ENCODE data around the gene PNPLA6. TPM values are rescaled to one million over a fixed set of nuclear protein-coding genes. Genes with fewer than 3 reads are reported as not detected.

Gene PNPLA6
- total and polyA plus RNA-seq, 2 of the 4 experiments (the other 2 are of a cell fraction), result 17.9 to 52.7 TPM

GRCh38 chr19:7533281-7533885, 2.1 kb upstream of the PNPLA6 start:
- 5% methylated on average over 9 of the region's 30 CpGs; no CpG with 5 or more reads in 1 of the 2 experiments for WGBS, 2 experiments (ENCODE audit: extremely low coverage in 2 of 2, insufficient read length in 1 of 2)
- dilution Hi-C loops (cut with HindIII; ENCODE audit: low sequenced_read_pairs, unreplicated experiment), result no loop called here
- intact Hi-C loops (cut with micrococcal nuclease), result loop anchor here (5.0 kb wide), 1 partner anchor 136 kb away; no protein-coding TSS in a partner anchor

More at GRCh38 chr19:7533281-7533885, 2.1 kb upstream of the PNPLA6 start:
- Histone ChIP-seq H2AFZ (replicated peaks; ENCODE audit: low read length, poor library complexity) (peak overlapping the region; percentile 87), H4K8ac (ENCODE audit: low read depth in 2 of 2, low read length in 2 of 2) (peak overlapping the region; percentile 89 to 97), H3K18ac (ENCODE audit: low read depth, low read length) (peak overlapping the region; percentile 59; the same call in 1 of the 2 replicates), H3K36me3 (ENCODE audit: control insufficient read depth, insufficient read depth, low read length) (peaks cover 9% of the 10 kb centered on the region), H2BK20ac (ENCODE audit: low read depth, low read length) (no peak overlapping the region), H2BK5ac (ENCODE audit: low read depth, low read length, poor library complexity, severe bottlenecking) (peak overlapping the region; percentile 89), H4K91ac (ENCODE audit: insufficient read depth, low read depth, low read length) (peak overlapping the region; percentile 72), H3K27ac (ENCODE audit: insufficient read depth, low read length) (peak overlapping the region; percentile 95), H3K56ac (ENCODE audit: extremely low read depth, insufficient read depth, low read length) (peak overlapping the region; percentile 65; the same call in 1 of the 2 replicates), H4K20me1 (ENCODE audit: insufficient read depth, low read length) (no peaks in the 10 kb centered on the region), H3K4ac (ENCODE audit: low read depth, low read length) (peak overlapping the region; percentile 91), H2BK15ac (ENCODE audit: low read depth, low read length) (no peak overlapping the region; the same call in 2 of the 3 replicates), H3K14ac (replicated peaks; ENCODE audit: low read depth, low read length) (peak overlapping the region; percentile 92), H3K9ac (ENCODE audit: low read depth, low read length) (peak overlapping the region; percentile 94), H3K27me3 (ENCODE audit: control insufficient read depth, insufficient read depth, low read length) (no peaks in the 10 kb centered on the region), H3K23ac (ENCODE audit: low read depth, low read length) (peak overlapping the region; percentile 71), H4K5ac (ENCODE audit: low read depth, low read length) (peak overlapping the region; percentile 91), H3K79me1 (ENCODE audit: low read depth in 1 of 2, low read length in 2 of 2) (peaks cover 8 to 16% of the 10 kb centered on the region in 2 experiments; a peak in 2 of 4 replicates), H3K4me2 (ENCODE audit: low read depth, low read length) (peak overlapping the region; percentile 78), H3K4me1 (ENCODE audit: control insufficient read depth, insufficient read depth, low read length) (peaks cover 10% of the 10 kb centered on the region), H2BK120ac (ENCODE audit: low read depth, low read length) (peak overlapping the region; percentile 17; the same call in 1 of the 2 replicates), H2AK5ac (ENCODE audit: low read depth, low read length) (peak overlapping the region; percentile 65; the same call in 1 of the 2 replicates), H3K4me3 (ENCODE audit: insufficient read depth, low read depth, low read length) (peak overlapping the region; percentile 55), H2AK9ac (replicated peaks; ENCODE audit: low read depth, low read length, poor library complexity) (peak overlapping the region; percentile 95), H3K9me1 (ENCODE audit: insufficient read depth, low read length) (peaks cover 7% of the 10 kb centered on the region), H3K9me3 (ENCODE audit: control insufficient read depth, insufficient read depth, low read length) (no peaks in the 10 kb centered on the region)
- DNase-seq, result peak; percentile 28
- ATAC-seq (ENCODE audit: low read depth), result no peak
- in situ Hi-C loops (cut with MboI; ENCODE audit: low sequenced_read_pairs), result no loop called here
- ChIA-PET CTCF (no interaction called here), POLR2A (ENCODE audit: unreplicated experiment) (no interaction called here)
- BruUV-seq (replicated peaks), result no TSS peak
- no peak for TF ChIP-seq POLR2A (IDR thresholded peaks at IDR 0.05; ENCODE audit: low read depth, low read length)
- TF ChIP-seq MXI1 (IDR thresholded peaks at IDR 0.05; ENCODE audit: borderline replicate concordance, low read depth, low read length), result no peak
- TF ChIP-seq RCOR1 (IDR thresholded peaks at IDR 0.05; ENCODE audit: insufficient replicate concordance, low read length), result no peak
- no peak for TF ChIP-seq RFX5 (IDR thresholded peaks at IDR 0.05; ENCODE audit: low read depth, low read length)
- no peak for TF ChIP-seq CTCF (conservative IDR thresholded peaks at IDR 0.05; ENCODE audit: low read depth, low read length)
- no peak for TF ChIP-seq ELK1 (IDR thresholded peaks at IDR 0.05; ENCODE audit: borderline replicate concordance, low read depth, low read length)
- TF ChIP-seq CEBPB (IDR thresholded peaks at IDR 0.05; ENCODE audit: low read depth, low read length), result no peak
- no peak for TF ChIP-seq MAFK (IDR thresholded peaks at IDR 0.05; ENCODE audit: low read depth, low read length)
- no peak for TF ChIP-seq RAD21 (IDR thresholded peaks at IDR 0.05; ENCODE audit: low read length)
- no peak for TF ChIP-seq SMC3 (IDR thresholded peaks at IDR 0.05; ENCODE audit: low read depth, low read length)
